GM23248 (cell line): Measurements from ENCODE around the gene CARD10. TPM values are rescaled to one million over a fixed set of nuclear protein-coding genes. Genes with fewer than 3 reads are reported as not detected.

Source experiments
- DNase-seq: peaks from one replicate; pipeline ENCODE4 v3.0.0-alpha.2; 2015
- H2AFZ ChIP-seq: fragments of 200-600 bp; sonication (generic); 2 replicates; pipeline ENCODE4 v1.6.1; 2016; ENCODE audit warnings: antibody characterized with exemption
- H3F3A ChIP-seq: fragments of 200-600 bp; sonication (generic); 2 replicates; pipeline ENCODE4 v1.6.1; 2016; ENCODE audit warnings: mild to moderate bottlenecking, antibody characterized with exemption, mixed run types; ENCODE audit not compliant: insufficient read depth
- H3K27ac ChIP-seq: fragments of 200-600 bp; sonication (generic); 2 replicates; pipeline ENCODE4 v1.5.1; 2016; ENCODE audit warnings: mild to moderate bottlenecking
- H3K27me3 ChIP-seq: fragments of 200-600 bp; sonication (generic); replicated peaks from 2 replicates; pipeline ENCODE4 v1.6.1; 2016; ENCODE audit warnings: mild to moderate bottlenecking; ENCODE audit not compliant: insufficient read depth
- H3K36me3 ChIP-seq: fragments of 200-600 bp; sonication (generic); 2 replicates; pipeline ENCODE4 v1.6.1; 2016; ENCODE audit warnings: low read depth, mild to moderate bottlenecking
- H3K4me1 ChIP-seq: fragments of 200-600 bp; sonication (generic); 2 replicates; pipeline ENCODE4 v1.6.1; 2016; ENCODE audit warnings: mild to moderate bottlenecking; ENCODE audit not compliant: insufficient read depth
- H3K4me2 ChIP-seq: fragments of 200-600 bp; sonication (generic); one replicate; pipeline ENCODE4 v1.6.1; 2016; ENCODE audit warnings: mild to moderate bottlenecking; ENCODE audit not compliant: unreplicated experiment
- H3K4me3 ChIP-seq: fragments of 200-600 bp; sonication (generic); 2 replicates; pipeline ENCODE4 v1.5.1; 2016; ENCODE audit warnings: mild to moderate bottlenecking
- H3K79me2 ChIP-seq: fragments of 200-600 bp; sonication (generic); 2 replicates; pipeline ENCODE4 v1.6.1; 2016; ENCODE audit warnings: mild to moderate bottlenecking; ENCODE audit not compliant: insufficient read depth
- H3K9ac ChIP-seq: fragments of 200-600 bp; sonication (generic); 2 replicates; pipeline ENCODE4 v1.6.1; 2016; ENCODE audit warnings: mild to moderate bottlenecking
- H3K9me2 ChIP-seq: fragments of 200-600 bp; sonication (generic); 2 replicates; pipeline ENCODE4 v1.6.1; 2016; ENCODE audit warnings: mixed run types, mild to moderate bottlenecking, moderate library complexity; ENCODE audit not compliant: insufficient read depth
- H3K9me3 ChIP-seq: fragments of 200-600 bp; sonication (generic); one replicate; pipeline ENCODE4 v1.6.1; 2017; ENCODE audit warnings: low read depth
- H4K20me1 ChIP-seq: fragments of 200-600 bp; sonication (generic); 2 replicates; pipeline ENCODE4 v1.6.0; 2016; ENCODE audit not compliant: insufficient read depth
- EZH2 ChIP-seq: fragments of 200-600 bp; sonication (generic); IDR thresholded peaks from 2 replicates; pipeline ENCODE4 v1.6.1; 2018; ENCODE audit warnings: antibody characterized with exemption, mild to moderate bottlenecking; ENCODE audit not compliant: insufficient read depth, poor library complexity, severe bottlenecking
- EZH2phosphoT487 ChIP-seq: fragments of 200-600 bp; sonication (generic); IDR thresholded peaks from 2 replicates; pipeline ENCODE4 v1.6.1; 2018; ENCODE audit warnings: antibody characterized with exemption, moderate library complexity, mild to moderate bottlenecking, low read depth; ENCODE audit not compliant: insufficient read depth
- WGBS, 2 experiments: methylation state at CpG; one replicate each; pipeline ENCODE4 v1.1.6; 2015 to 2017; ENCODE audit warnings: low lambda C conversion rate in 2 of 2, low coverage in 1 of 2; ENCODE audit errors: missing lambda C conversion rate in 2 of 2; 5-methylcytosine and 5-hydroxymethylcytosine counted together
- in situ Hi-C: fragments of 300-500 bp; cut with MboI; formaldehyde crosslinking; loops from 2 replicates; pipeline ENCODE4 v1.15.0; 2020
- polyA plus RNA-seq: library from polyadenylated mRNA; unstranded; fragments of >200 nt; fragmentation: Nextera tagmentation; extraction: Ambion mirVana; gene quantifications from 2 replicates; pipeline ENCODE4 v1.2.1, GENCODE V29; 2016
- total RNA-seq: library from RNA; depleted of rRNA; stranded (reverse); fragments of >200 nt; shearing (Covaris generic); gene quantifications from 2 replicates; pipeline ENCODE4 v1.2.3, GENCODE V29; 2014

Gene CARD10
- total and polyA plus RNA-seq, 2 experiments from 2014 or later = 2.8 to 4.4 TPM

GRCh38 chr22:37505565-37505964, 13.7 kb downstream of the CARD10 start:
- Histone ChIP-seq H3K79me2 (no peaks in the 10 kb centered on the region), H2AFZ (no peak overlapping the region), H3K27ac (no peak overlapping the region), H3K9ac (no peak overlapping the region), H3K4me3 (no peak overlapping the region), H3K4me1 (peaks cover 10% of the 10 kb centered on the region), H3K27me3 (no peaks in the 10 kb centered on the region; the same call in 1 of the 2 replicates), H4K20me1 (no peaks in the 10 kb centered on the region), H3K9me3 (no peaks in the 10 kb centered on the region), H3K4me2 (no peak overlapping the region), H3K36me3 (no peaks in the 10 kb centered on the region), H3F3A (no peaks in the 10 kb centered on the region; the same call in 1 of the 2 replicates), H3K9me2 (no peaks in the 10 kb centered on the region)
- TF ChIP-seq EZH2phosphoT487 = no peak
- TF ChIP-seq EZH2 = no peak
- in situ Hi-C loops = no loop called here
- 85 to 98% methylated on average over 4 of the region's 4 CpGs for WGBS, 2 experiments
- DNase-seq = no peak

DNA sequence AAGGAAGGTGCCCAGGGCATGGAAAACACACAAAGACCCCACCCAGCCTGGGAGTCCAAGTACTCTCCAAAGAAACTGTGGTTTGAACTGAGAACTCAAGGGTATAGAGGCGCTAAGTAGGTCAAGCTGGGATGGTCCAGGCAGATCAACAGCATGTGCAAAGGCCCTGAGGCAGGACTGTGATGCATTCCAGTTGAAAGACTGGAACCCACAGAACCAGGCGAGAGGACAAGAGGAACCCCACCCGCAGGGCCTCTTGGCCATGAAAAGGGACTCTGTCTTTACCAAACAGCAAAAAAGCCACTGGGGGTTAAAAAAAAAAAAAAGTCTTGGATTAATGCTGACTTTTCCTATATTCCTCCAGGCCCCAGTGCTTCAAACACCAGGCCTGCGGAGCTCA, 14.3 kb downstream of the CARD10 start:
- TF ChIP-seq EZH2phosphoT487 = no peak
- no peak for TF ChIP-seq EZH2
- in situ Hi-C loops = no loop called here
- no peaks in the 10 kb centered on the region for H3K79me2 ChIP-seq
- H3K4me3 ChIP-seq = no peak overlapping the region
- H3F3A ChIP-seq = no peaks in the 10 kb centered on the region; the same call in 1 of the 2 replicates
- H3K36me3 ChIP-seq = no peaks in the 10 kb centered on the region
- no peaks in the 10 kb centered on the region for H3K9me2 ChIP-seq
- no peak overlapping the region for H3K27ac ChIP-seq
- peaks cover 10% of the 10 kb centered on the region for H3K4me1 ChIP-seq
- H3K27me3 ChIP-seq = no peaks in the 10 kb centered on the region; the same call in 1 of the 2 replicates
- no peaks in the 10 kb centered on the region for H4K20me1 ChIP-seq
- H3K9ac ChIP-seq = no peak overlapping the region
- no peak overlapping the region for H3K4me2 ChIP-seq
- WGBS, 2 experiments = 96 to 97% methylated on average over 4 of the region's 4 CpGs
- no peak overlapping the region for H2AFZ ChIP-seq
- DNase-seq = no peak
- H3K9me3 ChIP-seq = no peaks in the 10 kb centered on the region

DNA sequence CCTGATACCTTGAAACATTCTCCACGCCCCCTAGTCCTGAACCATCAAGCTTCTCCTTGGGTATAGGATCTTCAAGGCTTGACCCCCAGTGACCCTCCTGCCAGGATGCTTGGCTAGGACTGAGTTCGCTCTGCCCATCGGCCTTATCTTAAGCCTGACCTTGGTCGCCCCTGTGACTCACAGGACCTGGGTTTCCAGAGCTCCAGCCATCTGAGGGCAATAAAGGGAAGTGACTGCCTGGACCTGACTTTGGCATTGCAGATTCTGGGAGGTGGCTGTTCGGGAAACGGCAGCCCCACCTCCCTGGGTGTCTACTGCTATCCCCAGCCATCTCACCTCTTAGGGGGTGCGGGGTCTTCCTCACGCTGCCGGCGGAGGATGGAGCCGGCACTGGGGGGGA, 15.4 kb downstream of the CARD10 start:
- no peak overlapping the region for H3K9ac ChIP-seq
- no peaks in the 10 kb centered on the region for H4K20me1 ChIP-seq
- H3K79me2 ChIP-seq = no peaks in the 10 kb centered on the region
- TF ChIP-seq EZH2phosphoT487 = no peak
- no peak for TF ChIP-seq EZH2
- no peaks in the 10 kb centered on the region for H3K9me2 ChIP-seq
- no peaks in the 10 kb centered on the region; the same call in 1 of the 2 replicates for H3K27me3 ChIP-seq
- no peak for DNase-seq
- H3K9me3 ChIP-seq = no peaks in the 10 kb centered on the region
- H3K4me2 ChIP-seq = no peak overlapping the region
- in situ Hi-C loops = no loop called here
- H3K4me1 ChIP-seq = peaks cover 10% of the 10 kb centered on the region
- 62 to 67% methylated on average over 11 of the region's 11 CpGs for WGBS, 2 experiments
- no peak overlapping the region for H3K4me3 ChIP-seq
- H3K36me3 ChIP-seq = no peaks in the 10 kb centered on the region
- H3K27ac ChIP-seq = no peak overlapping the region
- no peaks in the 10 kb centered on the region; the same call in 1 of the 2 replicates for H3F3A ChIP-seq
- no peak overlapping the region for H2AFZ ChIP-seq

GRCh38 chr22:37503183-37503683, 16.0 kb downstream of the CARD10 start:
- Histone ChIP-seq H3K9me3 (no peaks in the 10 kb centered on the region), H4K20me1 (no peaks in the 10 kb centered on the region), H3K4me3 (no peak overlapping the region), H3K9ac (no peak overlapping the region), H3K79me2 (no peaks in the 10 kb centered on the region), H3K4me2 (no peak overlapping the region), H3F3A (no peaks in the 10 kb centered on the region; the same call in 1 of the 2 replicates), H2AFZ (no peak overlapping the region), H3K4me1 (peaks cover 10% of the 10 kb centered on the region), H3K36me3 (no peaks in the 10 kb centered on the region), H3K9me2 (no peaks in the 10 kb centered on the region), H3K27ac (no peak overlapping the region), H3K27me3 (no peaks in the 10 kb centered on the region; the same call in 1 of the 2 replicates)
- 94 to 97% methylated on average over 2 to 3 of the region's 3 CpGs for WGBS, 2 experiments
- no peak for DNase-seq
- TF ChIP-seq EZH2 (no peak), EZH2phosphoT487 (no peak)
- in situ Hi-C loops = no loop called here
